IPS-18c (cell line): Measurements from ENCODE around the gene ATXN7.

Experiments
- H3K4me3 ChIP-seq: 2 replicates; pipeline ENCODE4 v1.7.0; 2013; ENCODE audit warnings: low read depth, mild to moderate bottlenecking, low read length, moderate library complexity; ENCODE audit not compliant: insufficient read depth
- H3K9me3 ChIP-seq: one replicate; pipeline ENCODE4 v1.6.1; 2013; ENCODE audit warnings: mild to moderate bottlenecking, low read length, moderate library complexity; ENCODE audit not compliant: control insufficient read depth, insufficient read depth

Gene ATXN7

GRCh38 chr3:64038253-64038767 is 174.6 kb downstream of the ATXN7 start:
- Histone ChIP-seq H3K4me3 (no peak overlapping the region), H3K9me3 (no peaks in the 10 kb centered on the region)

DNA sequence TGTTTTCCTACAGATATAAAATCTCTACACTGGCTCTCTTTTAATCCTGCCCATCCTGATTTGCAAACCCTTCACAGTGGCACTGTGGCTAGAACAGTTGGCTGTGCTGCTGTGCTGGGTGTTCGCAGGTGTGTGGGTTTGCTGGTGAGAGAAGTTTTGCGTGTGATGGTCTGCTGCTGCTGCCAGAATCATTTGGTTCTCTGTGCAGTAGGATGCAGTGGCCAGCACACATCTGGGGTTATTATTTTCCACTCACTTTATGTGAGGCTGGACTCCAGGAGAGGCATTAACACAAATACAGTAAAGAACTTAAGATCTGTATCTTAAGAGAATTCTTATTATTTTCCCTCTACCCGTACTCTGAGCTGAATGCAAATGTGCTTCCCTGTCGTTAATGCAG is 175.7 kb downstream of the ATXN7 start:
- Histone ChIP-seq H3K4me3 (no peak overlapping the region), H3K9me3 (no peaks in the 10 kb centered on the region)

- H3K4me3 ChIP-seq, result no peak overlapping the region
These were observed 176.5 kb downstream of the ATXN7 start for GRCh38 chr3:64039981-64040733.

GRCh38 chr3:64042952-64043351 is 179.3 kb downstream of the ATXN7 start:
- H3K9me3 ChIP-seq, result no peaks in the 10 kb centered on the region
- H3K4me3 ChIP-seq, result no peak overlapping the region

More at GRCh38 chr3:64039981-64040733, 176.5 kb downstream of the ATXN7 start:
- no peaks in the 10 kb centered on the region for H3K9me3 ChIP-seq

- Histone ChIP-seq H3K4me3 (no peak overlapping the region), H3K9me3 (no peaks in the 10 kb centered on the region)
These were observed 182.9 kb downstream of the ATXN7 start for GRCh38 chr3:64046592-64046991.

DNA sequence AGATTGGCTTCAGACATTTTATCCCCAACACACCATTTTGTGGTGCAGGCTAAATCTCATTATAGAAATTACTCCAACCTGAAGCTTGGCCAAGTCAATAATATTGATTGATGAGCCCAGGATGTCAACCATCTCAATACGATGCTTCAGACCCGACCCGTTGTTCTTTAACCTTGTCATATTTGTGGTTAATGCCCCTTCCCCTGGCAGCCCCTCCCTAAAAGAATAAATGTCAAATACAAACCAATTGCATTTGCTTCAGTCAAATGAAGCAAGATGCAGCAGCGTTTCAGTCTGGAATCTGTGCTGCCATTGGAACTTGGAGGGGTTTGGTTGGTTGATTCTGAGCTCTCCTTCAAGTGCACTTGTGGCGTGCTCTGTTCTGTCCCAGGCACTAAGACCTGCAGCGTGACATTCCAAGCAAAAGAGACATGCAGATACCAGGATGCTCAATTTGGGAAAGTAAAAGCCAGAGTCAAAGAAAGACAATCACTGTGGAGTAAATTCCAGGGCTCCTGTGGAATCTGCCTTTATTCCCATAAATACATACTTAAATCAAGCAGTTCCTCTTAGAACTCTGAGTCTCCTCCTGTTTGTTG is 183.4 kb downstream of the ATXN7 start:
- Histone ChIP-seq H3K9me3 (no peaks in the 10 kb centered on the region), H3K4me3 (no peak overlapping the region)

DNA sequence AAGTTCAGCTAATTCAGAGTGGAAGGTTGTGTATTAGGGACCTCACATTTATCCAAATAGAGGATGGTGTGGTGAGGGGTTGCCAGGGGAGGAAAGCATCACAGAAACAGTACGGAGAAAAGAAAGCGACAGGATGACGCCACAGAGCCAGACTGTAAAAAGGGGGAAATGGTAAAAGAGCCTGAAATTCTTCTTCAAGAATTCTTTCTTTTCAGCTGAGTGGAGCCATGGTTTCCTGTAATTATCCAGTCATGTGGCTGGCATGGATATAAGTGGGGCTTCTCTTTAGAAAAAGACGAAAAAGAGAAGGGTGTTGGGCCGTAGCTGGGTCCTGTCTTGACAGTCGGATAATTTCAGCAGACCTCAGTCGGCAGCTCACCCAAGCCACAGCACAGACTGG is 184.1 kb downstream of the ATXN7 start:
- Histone ChIP-seq H3K9me3 (no peaks in the 10 kb centered on the region), H3K4me3 (no peak overlapping the region)

DNA sequence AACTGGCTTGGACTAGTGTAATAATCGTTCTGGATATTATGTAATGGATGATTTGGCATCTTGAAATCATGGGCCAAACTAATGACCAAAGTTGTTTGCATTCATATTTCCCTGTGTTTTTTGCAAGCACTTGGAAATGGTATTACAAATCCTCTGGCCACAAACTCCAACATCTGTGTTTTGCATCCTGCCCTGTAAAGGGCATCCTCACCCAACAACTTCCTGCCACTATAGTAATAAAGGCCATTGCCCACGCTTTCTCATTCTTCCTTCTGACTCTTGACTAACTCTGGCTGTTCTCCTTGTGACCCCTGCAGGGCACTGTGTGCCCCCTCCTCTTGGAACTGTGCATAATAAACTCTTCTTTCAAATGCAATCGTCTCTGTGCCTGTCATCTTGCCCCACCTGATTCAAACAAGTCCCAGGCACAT is 185.0 kb downstream of the ATXN7 start:
- Histone ChIP-seq H3K9me3 (no peaks in the 10 kb centered on the region), H3K4me3 (no peak overlapping the region)

DNA sequence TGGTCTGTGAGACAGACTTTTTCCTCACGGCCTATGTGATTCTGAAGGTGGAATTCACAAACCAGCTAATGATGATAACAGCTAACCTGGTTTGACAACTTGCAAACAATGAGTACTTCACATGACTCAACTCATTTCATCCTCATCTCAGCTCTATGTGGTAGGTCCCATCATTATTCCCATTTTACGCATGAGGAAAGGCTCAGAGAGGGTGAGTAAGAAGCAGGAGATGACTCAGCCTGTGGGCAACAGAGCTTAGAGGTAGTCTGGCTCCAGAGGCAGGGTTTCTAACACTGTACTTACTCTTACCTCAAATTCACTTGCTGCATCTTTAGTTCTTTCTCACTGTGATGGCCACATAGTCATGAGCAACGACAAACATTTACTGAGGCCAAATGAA is 185.5 kb downstream of the ATXN7 start:
- no peak overlapping the region for H3K4me3 ChIP-seq
- H3K9me3 ChIP-seq, result no peaks in the 10 kb centered on the region

DNA sequence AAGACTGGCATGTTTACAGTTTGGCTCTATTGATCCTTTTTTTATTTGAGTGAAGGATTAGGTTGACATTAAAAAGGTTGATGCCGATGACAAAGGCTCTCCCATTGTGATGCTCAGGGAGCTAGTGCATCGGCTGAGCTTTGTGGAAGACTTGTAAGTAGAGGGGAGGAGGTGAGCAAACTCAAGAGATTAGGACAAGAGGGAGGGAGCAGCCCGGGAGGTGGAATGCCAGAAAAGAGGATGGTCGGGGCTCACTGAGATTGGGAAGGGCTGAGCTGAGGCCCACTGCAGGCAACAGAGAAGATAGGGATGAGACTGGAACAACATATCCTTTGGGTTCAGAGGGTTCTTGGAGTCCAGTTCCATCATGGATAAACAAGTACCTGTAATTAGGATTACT is 186.2 kb downstream of the ATXN7 start:
- Histone ChIP-seq H3K4me3 (no peak overlapping the region), H3K9me3 (no peaks in the 10 kb centered on the region)
